GM18873 (cell line): ENCODE results near the gene CCDC70.
"Not testable (repeated sequence)": the region's sequence is repeated elsewhere in the genome, so short reads cannot be mapped to it uniquely, and the experiment has no call there.

ENCODE experiments used
- ATAC-seq: cut with Tn5 transposase; IDR thresholded peaks from one replicate; pipeline ENCODE4 v1.9.1; 2021; ENCODE audit warnings: mild to moderate bottlenecking, moderate library complexity, moderate number of reproducible peaks; ENCODE audit not compliant: unreplicated experiment, low FRiP score

Gene CCDC70

DNA sequence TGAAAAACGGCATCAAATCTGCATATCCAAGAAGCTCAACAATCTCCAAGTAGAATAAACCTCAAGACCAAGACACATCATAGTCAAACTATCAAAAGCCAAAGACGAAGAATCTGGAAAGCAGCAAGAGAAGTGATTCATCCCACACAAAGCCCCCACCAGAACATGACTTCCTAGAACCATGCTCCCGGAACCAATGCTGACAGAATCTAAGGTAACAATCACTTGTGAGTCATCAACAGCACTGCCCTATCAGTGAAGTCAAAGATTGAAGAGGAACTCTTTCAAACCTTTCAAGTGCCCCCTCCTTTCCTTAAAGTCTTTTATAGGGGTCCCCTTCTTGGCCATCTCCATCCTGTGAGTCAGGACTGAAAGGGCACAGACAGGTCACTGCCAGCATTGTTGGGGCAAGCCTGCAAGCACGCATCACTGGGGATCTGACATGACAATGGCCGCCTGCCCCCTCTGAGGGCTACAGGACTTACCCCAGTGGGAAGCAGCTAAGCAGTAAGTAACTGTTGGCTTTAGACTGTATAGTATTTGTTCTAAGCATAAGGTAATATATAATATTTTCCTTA is at the start of gene CCDC70:
Gene CCDC70, plus strand, starts transcription at position 247 of the 578 bp plus-strand sequence. CDS start 3,443 bp downstream, outside the sequence.
- ATAC-seq, result no peak

- ATAC-seq, result no peak
Measured at GRCh38 chr13:51814071-51814470, 47.7 kb upstream of the CCDC70 start.

- peak; percentile 77 for ATAC-seq
Measured at GRCh38 chr13:51814825-51815650, 46.7 kb upstream of the CCDC70 start.

DNA sequence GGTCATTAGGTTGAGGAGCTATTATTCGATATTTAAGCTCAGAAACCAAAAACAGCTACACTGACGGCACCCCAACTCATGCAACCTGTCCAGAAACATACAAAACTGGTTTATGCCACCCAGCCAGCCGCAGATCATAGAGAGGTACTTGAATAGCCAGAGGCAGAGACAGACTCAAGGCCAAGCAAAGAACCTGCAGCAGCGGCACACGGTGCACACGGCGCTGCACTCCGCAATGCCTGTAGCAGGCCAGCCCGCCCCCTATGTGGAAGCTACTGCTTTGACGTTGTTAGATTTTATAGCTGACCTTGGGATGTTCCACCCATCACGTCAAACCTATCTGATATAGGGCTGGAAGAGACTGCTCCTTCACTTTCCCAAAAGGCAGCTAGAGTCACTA is 45.9 kb upstream of the CCDC70 start:
- ATAC-seq, result no peak

- ATAC-seq, result no peak
Measured at GRCh38 chr13:51816604-51817249, 45.0 kb upstream of the CCDC70 start.

GRCh38 chr13:51817717-51818116 is 44.1 kb upstream of the CCDC70 start:
- no peak for ATAC-seq

GRCh38 chr13:51818276-51818675 is 43.5 kb upstream of the CCDC70 start:
- ATAC-seq, result no peak

DNA sequence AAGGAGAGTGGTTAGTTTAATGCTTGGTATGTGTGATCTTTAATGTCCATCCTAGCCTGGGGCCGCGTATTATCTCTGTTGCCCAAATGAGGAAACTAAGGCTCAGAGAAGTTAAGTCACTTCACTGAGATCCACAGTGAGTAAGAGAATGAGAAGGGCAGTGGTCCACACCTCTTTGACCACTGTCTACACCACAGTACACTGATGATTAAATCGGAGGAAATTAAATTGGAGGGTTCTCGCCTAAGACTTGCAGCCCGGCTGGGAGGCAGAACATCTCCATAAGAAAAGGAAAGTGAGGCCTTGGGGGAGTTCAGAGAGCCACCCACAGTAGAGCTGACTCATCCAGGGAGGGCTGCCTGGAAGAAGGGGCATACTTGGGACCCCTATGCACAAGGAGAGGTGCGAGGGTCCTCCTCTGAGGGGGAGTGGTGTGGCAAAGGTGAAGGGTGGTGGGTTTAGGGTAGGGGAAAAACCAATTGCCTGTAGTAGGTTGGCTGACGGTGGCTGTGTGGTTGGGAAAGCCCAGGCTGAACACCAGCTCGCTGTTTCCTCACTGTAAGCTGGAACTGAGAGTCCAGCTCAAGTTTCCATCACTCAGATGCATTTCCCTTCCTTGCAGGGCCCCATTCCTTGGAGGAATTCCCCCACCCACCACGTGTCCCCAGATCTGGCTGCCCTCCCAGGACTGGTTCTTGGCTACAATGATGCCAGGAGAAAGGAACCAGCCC is 42.8 kb upstream of the CCDC70 start:
- no peak for ATAC-seq

- ATAC-seq, result no peak
Measured at GRCh38 chr13:51819544-51819943, 42.2 kb upstream of the CCDC70 start.

GRCh38 chr13:51820016-51820597 is 41.7 kb upstream of the CCDC70 start:
- no peak for ATAC-seq

- ATAC-seq, result no peak
Measured at GRCh38 chr13:51821606-51822005, 40.2 kb upstream of the CCDC70 start.

- no peak for ATAC-seq
Measured at GRCh38 chr13:51822106-51822815, 39.5 kb upstream of the CCDC70 start.

- ATAC-seq, result no peak
Measured at GRCh38 chr13:51823359-51823758, 38.4 kb upstream of the CCDC70 start.

GRCh38 chr13:51823863-51824262 is 37.9 kb upstream of the CCDC70 start:
- ATAC-seq, result no peak

DNA sequence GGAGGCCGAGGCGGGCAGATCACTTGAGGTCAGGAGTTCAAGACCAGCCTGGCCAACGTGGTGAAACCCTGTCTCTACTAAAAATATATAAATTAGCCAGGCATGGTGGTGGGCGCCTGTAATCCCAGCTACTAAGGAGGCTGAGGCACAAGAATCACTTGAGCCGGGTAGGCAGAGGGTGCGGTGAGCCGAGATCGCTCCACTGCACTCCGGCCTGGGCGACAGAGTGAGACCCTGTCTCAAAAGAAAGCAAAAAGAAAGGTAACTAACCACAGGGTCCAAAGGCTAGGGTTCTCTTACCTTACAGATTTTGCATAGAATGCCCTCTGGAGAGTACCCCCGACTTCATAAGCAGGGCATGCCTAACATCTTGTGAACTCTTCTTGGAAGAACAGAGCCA is 37.1 kb upstream of the CCDC70 start:
- ATAC-seq, result not testable (repeated sequence)

DNA sequence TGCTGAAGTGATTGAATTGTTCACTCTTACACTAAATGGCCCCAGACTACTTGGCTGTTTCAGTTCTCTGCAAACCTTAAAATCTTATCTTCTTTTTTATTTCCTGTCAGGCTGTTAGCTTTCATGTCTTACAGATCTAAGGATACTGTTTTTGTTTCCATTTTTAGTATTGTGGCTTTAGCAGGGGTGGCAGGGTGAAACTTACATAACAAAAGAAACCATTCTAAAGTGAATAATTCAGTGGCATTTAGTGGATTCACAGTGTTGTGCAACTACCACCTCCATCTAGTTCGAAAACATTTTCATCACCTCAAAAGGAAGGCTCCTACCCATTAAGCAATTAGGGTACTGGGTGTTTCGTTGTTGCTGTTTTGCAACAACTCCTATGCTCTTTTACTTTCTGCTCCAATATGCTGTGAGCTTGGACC is 36.6 kb upstream of the CCDC70 start:
- no peak for ATAC-seq

- ATAC-seq, result no peak
Measured at GRCh38 chr13:51825681-51826254, 36.0 kb upstream of the CCDC70 start.

GRCh38 chr13:51826606-51827005 is 35.2 kb upstream of the CCDC70 start:
- no peak for ATAC-seq

- no peak for ATAC-seq
Measured at GRCh38 chr13:51827254-51827653, 34.5 kb upstream of the CCDC70 start.
